Measurements from ENCODE around the gene SART3.
"Not testable (repeated sequence)": the region's sequence is repeated elsewhere in the genome, so short reads cannot be mapped to it uniquely, and the experiment has no call there.

SART3 gene

GRCh38 chr12:108581311-108582227 lies 20.6 kb upstream of the SART3 start:
- no peak for DNase-seq (ENCODE audit: low spot score)

- no peak for DNase-seq (ENCODE audit: low spot score)
Observed at GRCh38 chr12:108580531-108580930, 19.6 kb upstream of the SART3 start.

- no peak for DNase-seq (ENCODE audit: low spot score)
Observed at GRCh38 chr12:108578813-108579212, 17.8 kb upstream of the SART3 start.

GRCh38 chr12:108578264-108578663 lies 17.3 kb upstream of the SART3 start:
- DNase-seq (ENCODE audit: low spot score), result no peak

- no peak for DNase-seq (ENCODE audit: low spot score)
Observed at GRCh38 chr12:108577458-108577857, 16.5 kb upstream of the SART3 start.

GRCh38 chr12:108576660-108577234 lies 15.8 kb upstream of the SART3 start:
- no peak for DNase-seq (ENCODE audit: low spot score)

- no peak for DNase-seq (ENCODE audit: low spot score)
Observed at GRCh38 chr12:108575199-108575912, 14.4 kb upstream of the SART3 start.

- not testable (repeated sequence) for DNase-seq (ENCODE audit: low spot score)
Observed at GRCh38 chr12:108574276-108574675, 13.3 kb upstream of the SART3 start.

- no peak for DNase-seq (ENCODE audit: low spot score)
Observed at GRCh38 chr12:108573317-108573716, 12.3 kb upstream of the SART3 start.

- no peak for DNase-seq (ENCODE audit: low spot score)
Observed at GRCh38 chr12:108572166-108572790, 11.3 kb upstream of the SART3 start.

- no peak for DNase-seq (ENCODE audit: low spot score)
Observed at GRCh38 chr12:108571609-108572165, 10.7 kb upstream of the SART3 start.

- peak; percentile 47 for DNase-seq (ENCODE audit: low spot score)
Observed at GRCh38 chr12:108570743-108571608, 10.0 kb upstream of the SART3 start.

GRCh38 chr12:108568338-108569154 lies 7.6 kb upstream of the SART3 start:
- DNase-seq (ENCODE audit: low spot score), result no peak

GRCh38 chr12:108567406-108568337 lies 6.7 kb upstream of the SART3 start:
- DNase-seq (ENCODE audit: low spot score), result no peak

- no peak for DNase-seq (ENCODE audit: low spot score)
Observed at GRCh38 chr12:108566452-108566851, 5.5 kb upstream of the SART3 start.

- peak; percentile 76 for DNase-seq (ENCODE audit: low spot score)
Observed at GRCh38 chr12:108565976-108566375, 5.0 kb upstream of the SART3 start.

- no peak for DNase-seq (ENCODE audit: low spot score)
Observed at GRCh38 chr12:108565146-108565545, 4.2 kb upstream of the SART3 start.

- no peak for DNase-seq (ENCODE audit: low spot score)
Observed at GRCh38 chr12:108564724-108565123, 3.8 kb upstream of the SART3 start.

GRCh38 chr12:108563804-108564151 lies 2.8 kb upstream of the SART3 start:
- DNase-seq (ENCODE audit: low spot score), result no peak
